Measurements from ENCODE around the gene OR2L3.
"Not testable (repeated sequence)": the region's sequence is repeated elsewhere in the genome, so short reads cannot be mapped to it uniquely, and the experiment has no call there.

The OR2L3 gene

GRCh38 chr1:248046536-248046935 is at the start of gene OR2L3:
TSS of gene OR2L3 (plus strand) at chr1:248046836. CDS start at chr1:248060682, 13,846 bp downstream.
- no peak for DNase-seq

GRCh38 chr1:247998811-247999210 is 47.8 kb upstream of the OR2L3 start:
- no peak for DNase-seq

- DNase-seq = no peak
Measured at GRCh38 chr1:248000169-248000568, 46.5 kb upstream of the OR2L3 start.

- DNase-seq = no peak
Measured at GRCh38 chr1:248007778-248008177, 38.9 kb upstream of the OR2L3 start.

GRCh38 chr1:248009681-248010080 is 37.0 kb upstream of the OR2L3 start:
- DNase-seq = peak; percentile 2

GRCh38 chr1:248013229-248013710 is 33.4 kb upstream of the OR2L3 start, which contains the start of gene OR2L5:
TSS of gene OR2L5 (plus strand) at chr1:248013660. CDS start at chr1:248021948, 8,288 bp downstream.
- no peak for DNase-seq

GRCh38 chr1:248015803-248016202 is 30.8 kb upstream of the OR2L3 start:
- DNase-seq = no peak

- DNase-seq = no peak
Measured at GRCh38 chr1:248029770-248030169, 16.9 kb upstream of the OR2L3 start, which contains the start of gene OR2L2. TSS of gene OR2L2 (plus strand) at chr1:248030070. CDS start at chr1:248038268, 8,198 bp downstream.

GRCh38 chr1:248045209-248045608 is 1.4 kb upstream of the OR2L3 start:
- DNase-seq = no peak

GRCh38 chr1:248047008-248047407 is 372 bp downstream of the OR2L3 start:
- no peak for DNase-seq

- DNase-seq = no peak
Measured at GRCh38 chr1:248054671-248055070, 8.0 kb downstream of the OR2L3 start.

GRCh38 chr1:248055261-248055660 is 8.6 kb downstream of the OR2L3 start:
- no peak for DNase-seq

- DNase-seq = no peak
Measured at GRCh38 chr1:248065071-248065470, 18.4 kb downstream of the OR2L3 start.

- no peak for DNase-seq
Measured at GRCh38 chr1:248065604-248066003, 19.0 kb downstream of the OR2L3 start.

GRCh38 chr1:248083864-248084263 is 37.2 kb downstream of the OR2L3 start:
- DNase-seq = not testable (repeated sequence)

GRCh38 chr1:248094884-248095283 is 48.2 kb downstream of the OR2L3 start, which contains the start of gene OR2L13:
TSS of gene OR2L13 (plus strand) at chr1:248095184. CDS start at chr1:248099376, 4,192 bp downstream.
- DNase-seq = no peak

- DNase-seq = no peak
Measured at GRCh38 chr1:248098529-248098928, 51.9 kb downstream of the OR2L3 start.

- peak; percentile 8 for DNase-seq
Measured at GRCh38 chr1:248102847-248103246, 56.2 kb downstream of the OR2L3 start.

- no peak for DNase-seq
Measured at GRCh38 chr1:248111157-248111556, 64.5 kb downstream of the OR2L3 start.
